HepG2 (cell line): ENCODE results near the gene TAGLN2. TPM values are rescaled to one million over a fixed set of nuclear protein-coding genes. Genes with fewer than 3 reads are reported as not detected.

Experiments
- ATAD3A ChIP-seq: sonication (generic); formaldehyde crosslinking; IDR thresholded peaks from 2 replicates; pipeline ENCODE4 v1.4.0; 2020; ENCODE audit warnings: missing genetic modification reagents
- ATF7-NPFF ChIP-seq: sonication (generic); formaldehyde crosslinking; IDR thresholded peaks from 2 replicates; pipeline ENCODE4 v1.8.1; 2023; ENCODE audit warnings: mild to moderate bottlenecking, low read depth, missing genetic modification reagents, moderate library complexity
- BRD4 ChIP-seq: sonication (generic); formaldehyde crosslinking; IDR thresholded peaks from 2 replicates; pipeline ENCODE4 v1.4.0; 2020; ENCODE audit warnings: missing genetic modification reagents
- DR1 ChIP-seq: sonication (generic); formaldehyde crosslinking; IDR thresholded peaks from 2 replicates; pipeline ENCODE4 v1.8.0; 2021; ENCODE audit warnings: mild to moderate bottlenecking, missing genetic modification reagents, inconsistent platforms
- FOXM1 ChIP-seq: sonication (generic); formaldehyde crosslinking; IDR thresholded peaks from 2 replicates; pipeline ENCODE4 v1.5.0; 2020; ENCODE audit warnings: missing genetic modification reagents
- HOXD1 ChIP-seq: sonication (generic); formaldehyde crosslinking; IDR thresholded peaks from 2 replicates; pipeline ENCODE4 v1.5.0; 2020; ENCODE audit warnings: missing genetic modification reagents
- MIER2 ChIP-seq: IDR thresholded peaks from 2 replicates; pipeline ENCODE4 v1.6.1; 2016; ENCODE audit warnings: missing biosample characterization, missing genetic modification reagents
- PAWR ChIP-seq: sonication (generic); formaldehyde crosslinking; IDR thresholded peaks from 2 replicates; pipeline ENCODE4 v1.4.0; 2020; ENCODE audit warnings: missing genetic modification reagents, mild to moderate bottlenecking, borderline replicate concordance
- PPARG ChIP-seq: conservative IDR thresholded peaks from 2 replicates; pipeline ENCODE4 v1.6.1; 2016; ENCODE audit warnings: missing biosample characterization, missing genetic modification reagents
- REL ChIP-seq: sonication (generic); formaldehyde crosslinking; conservative IDR thresholded peaks from 2 replicates; pipeline ENCODE4 v1.8.0; 2022; ENCODE audit warnings: mild to moderate bottlenecking, missing genetic modification reagents, moderate library complexity
- SP4 ChIP-seq: sonication (generic); formaldehyde crosslinking; IDR thresholded peaks from 2 replicates; pipeline ENCODE4 v1.8.1; 2023; ENCODE audit warnings: mild to moderate bottlenecking, missing genetic modification reagents
- SPEN ChIP-seq: sonication (generic); formaldehyde crosslinking; IDR thresholded peaks from 2 replicates; pipeline ENCODE4 v1.5.1; 2020; ENCODE audit warnings: low read depth, mild to moderate bottlenecking, missing genetic modification reagents
- SYNCRIP ChIP-seq: fragments of 200-400 bp; formaldehyde crosslinking; IDR thresholded peaks from 2 replicates; pipeline ENCODE4 v1.6.1; 2018; ENCODE audit warnings: mild to moderate bottlenecking, low read depth, low read length; ENCODE audit not compliant: insufficient read depth
- TAF15 ChIP-seq: fragments of 200-400 bp; formaldehyde crosslinking; IDR thresholded peaks from one replicate; pipeline ENCODE4 v1.6.1; 2018; ENCODE audit warnings: mild to moderate bottlenecking, low read depth, low read length; ENCODE audit not compliant: poor library complexity, severe bottlenecking
- ZNF101 ChIP-seq: sonication (generic); formaldehyde crosslinking; IDR thresholded peaks from 2 replicates; pipeline ENCODE4 v1.4.0; 2020; ENCODE audit warnings: mild to moderate bottlenecking, low read depth, missing genetic modification reagents, borderline replicate concordance
- ZNF234 ChIP-seq: sonication (generic); formaldehyde crosslinking; conservative IDR thresholded peaks from 2 replicates; pipeline ENCODE4 v1.5.1; 2020; ENCODE audit warnings: mild to moderate bottlenecking, missing genetic modification reagents
- ZNF543 ChIP-seq: sonication (generic); formaldehyde crosslinking; IDR thresholded peaks from 2 replicates; pipeline ENCODE4 v1.4.0; 2020; ENCODE audit warnings: mild to moderate bottlenecking, missing genetic modification reagents
- ZNF713 ChIP-seq: sonication (generic); formaldehyde crosslinking; IDR thresholded peaks from 2 replicates; pipeline ENCODE4 v1.4.0; 2020; ENCODE audit warnings: mild to moderate bottlenecking, missing genetic modification reagents
- polyA plus RNA-seq, 8 experiments: library from polyadenylated mRNA; depleted of rRNA in 3 of 8; stranded (reverse) in 7 of 8; unstranded in 1 of 8; fragments of >200 nt; fragmentation: Illumina TruSeq in 4 of 8; extraction: Trizol in 4 of 8; gene quantifications; 2 replicates each; pipeline versions ENCODE4 v1.2.1 to v1.2.3, GENCODE V29; 2011 to 2016; ENCODE audit warnings: low read depth in 4 of 8, missing spikeins in 1 of 8, mixed read lengths in 1 of 8; ENCODE audit not compliant: insufficient read depth in 1 of 8
- total RNA-seq, 5 experiments: library from RNA; depleted of rRNA; stranded (reverse); fragments of >200 nt; fragmentation: Illumina TruSeq; extraction: Trizol; gene quantifications; 2 replicates each; pipeline ENCODE4 v1.2.3, GENCODE V29; 2016; ENCODE audit warnings: low read depth in 1 of 5
- TF ChIP-seq, protein P1 (sequence below): sonication (generic); formaldehyde crosslinking; IDR thresholded peaks from 2 replicates; pipeline ENCODE4 v1.4.0; 2020; ENCODE audit warnings: missing genetic modification reagents, borderline replicate concordance
- TF ChIP-seq, protein P2 (sequence below): sonication (generic); formaldehyde crosslinking; IDR thresholded peaks from 2 replicates; pipeline ENCODE4 v1.4.0; 2020; ENCODE audit warnings: mild to moderate bottlenecking, low read depth, missing genetic modification reagents
- TF ChIP-seq, protein P3 (sequence below): sonication (generic); formaldehyde crosslinking; IDR thresholded peaks from 2 replicates; pipeline ENCODE4 v1.5.1; 2020; ENCODE audit warnings: mild to moderate bottlenecking, moderate library complexity, missing genetic modification reagents
- TF ChIP-seq, protein P4 (sequence below): sonication (generic); formaldehyde crosslinking; IDR thresholded peaks from 2 replicates; pipeline ENCODE4 v1.5.0; 2020; ENCODE audit warnings: mild to moderate bottlenecking, missing genetic modification reagents
- TF ChIP-seq, protein P5 (sequence below): IDR thresholded peaks from 2 replicates; pipeline ENCODE4 v1.6.1; 2016; ENCODE audit warnings: mild to moderate bottlenecking, missing biosample characterization, missing genetic modification reagents

The TAGLN2 gene
- total and polyA plus RNA-seq, 2 of the 13 experiments (the other 11 are each of a cell fraction or from before 2014, with no cell fraction given), result 6.7 to 17.2 TPM

DNA sequence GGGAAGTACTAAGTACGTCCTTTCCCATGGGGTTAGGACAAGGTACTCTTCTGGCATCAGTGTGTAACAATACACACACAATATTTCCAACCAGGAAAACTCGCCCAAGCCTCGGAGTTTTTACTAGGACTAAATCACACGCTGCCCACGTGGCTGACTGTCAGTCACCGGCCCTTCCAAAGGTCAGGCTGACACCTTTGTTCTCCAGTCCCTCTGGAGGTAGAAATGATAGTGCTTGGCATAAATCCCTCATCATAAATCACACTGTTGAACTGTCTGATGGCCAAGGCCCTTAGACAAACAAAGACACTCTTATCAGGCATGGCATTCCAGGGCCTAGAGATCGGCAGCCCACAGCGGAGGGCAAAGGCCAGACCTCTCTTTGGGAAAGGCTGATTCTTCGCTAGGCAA lies 45.6 kb upstream of the TAGLN2 start (continued):
- TF ChIP-seq SPEN (CRISPR knock-in tag), result peak; percentile 38; the same call in 1 of the 2 replicates
- no peak for TF ChIP-seq PAWR (CRISPR knock-in tag)
- no peak for TF ChIP-seq TAF15
- TF ChIP-seq ZNF234, result no peak
- TF ChIP-seq, protein P1, sequence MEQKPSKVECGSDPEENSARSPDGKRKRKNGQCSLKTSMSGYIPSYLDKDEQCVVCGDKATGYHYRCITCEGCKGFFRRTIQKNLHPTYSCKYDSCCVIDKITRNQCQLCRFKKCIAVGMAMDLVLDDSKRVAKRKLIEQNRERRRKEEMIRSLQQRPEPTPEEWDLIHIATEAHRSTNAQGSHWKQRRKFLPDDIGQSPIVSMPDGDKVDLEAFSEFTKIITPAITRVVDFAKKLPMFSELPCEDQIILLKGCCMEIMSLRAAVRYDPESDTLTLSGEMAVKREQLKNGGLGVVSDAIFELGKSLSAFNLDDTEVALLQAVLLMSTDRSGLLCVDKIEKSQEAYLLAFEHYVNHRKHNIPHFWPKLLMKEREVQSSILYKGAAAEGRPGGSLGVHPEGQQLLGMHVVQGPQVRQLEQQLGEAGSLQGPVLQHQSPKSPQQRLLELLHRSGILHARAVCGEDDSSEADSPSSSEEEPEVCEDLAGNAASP (CRISPR knock-in tag), result peak; percentile 58; the same call in 1 of the 2 replicates
- TF ChIP-seq SYNCRIP, result no peak
- no peak for TF ChIP-seq BRD4 (CRISPR knock-in tag)
- TF ChIP-seq REL (CRISPR knock-in tag), result no peak
- peak; percentile 66; the same call in 1 of the 2 replicates for TF ChIP-seq MIER2 (CRISPR knock-in tag)
- no peak for TF ChIP-seq ZNF101 (CRISPR knock-in tag)
- TF ChIP-seq, protein P2, sequence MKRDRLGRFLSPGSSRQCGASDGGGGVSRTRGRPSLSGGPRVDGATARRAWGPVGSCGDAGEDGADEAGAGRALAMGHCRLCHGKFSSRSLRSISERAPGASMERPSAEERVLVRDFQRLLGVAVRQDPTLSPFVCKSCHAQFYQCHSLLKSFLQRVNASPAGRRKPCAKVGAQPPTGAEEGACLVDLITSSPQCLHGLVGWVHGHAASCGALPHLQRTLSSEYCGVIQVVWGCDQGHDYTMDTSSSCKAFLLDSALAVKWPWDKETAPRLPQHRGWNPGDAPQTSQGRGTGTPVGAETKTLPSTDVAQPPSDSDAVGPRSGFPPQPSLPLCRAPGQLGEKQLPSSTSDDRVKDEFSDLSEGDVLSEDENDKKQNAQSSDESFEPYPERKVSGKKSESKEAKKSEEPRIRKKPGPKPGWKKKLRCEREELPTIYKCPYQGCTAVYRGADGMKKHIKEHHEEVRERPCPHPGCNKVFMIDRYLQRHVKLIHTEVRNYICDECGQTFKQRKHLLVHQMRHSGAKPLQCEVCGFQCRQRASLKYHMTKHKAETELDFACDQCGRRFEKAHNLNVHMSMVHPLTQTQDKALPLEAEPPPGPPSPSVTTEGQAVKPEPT, result no peak
- no peak for TF ChIP-seq DR1 (CRISPR knock-in tag)
- TF ChIP-seq ZNF543 (CRISPR knock-in tag), result no peak
- TF ChIP-seq, protein P3, sequence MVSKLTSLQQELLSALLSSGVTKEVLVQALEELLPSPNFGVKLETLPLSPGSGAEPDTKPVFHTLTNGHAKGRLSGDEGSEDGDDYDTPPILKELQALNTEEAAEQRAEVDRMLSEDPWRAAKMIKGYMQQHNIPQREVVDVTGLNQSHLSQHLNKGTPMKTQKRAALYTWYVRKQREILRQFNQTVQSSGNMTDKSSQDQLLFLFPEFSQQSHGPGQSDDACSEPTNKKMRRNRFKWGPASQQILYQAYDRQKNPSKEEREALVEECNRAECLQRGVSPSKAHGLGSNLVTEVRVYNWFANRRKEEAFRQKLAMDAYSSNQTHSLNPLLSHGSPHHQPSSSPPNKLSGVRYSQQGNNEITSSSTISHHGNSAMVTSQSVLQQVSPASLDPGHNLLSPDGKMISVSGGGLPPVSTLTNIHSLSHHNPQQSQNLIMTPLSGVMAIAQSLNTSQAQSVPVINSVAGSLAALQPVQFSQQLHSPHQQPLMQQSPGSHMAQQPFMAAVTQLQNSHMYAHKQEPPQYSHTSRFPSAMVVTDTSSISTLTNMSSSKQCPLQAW (CRISPR knock-in tag), result peak; percentile 70
- no peak for TF ChIP-seq SP4
- TF ChIP-seq, protein P4, sequence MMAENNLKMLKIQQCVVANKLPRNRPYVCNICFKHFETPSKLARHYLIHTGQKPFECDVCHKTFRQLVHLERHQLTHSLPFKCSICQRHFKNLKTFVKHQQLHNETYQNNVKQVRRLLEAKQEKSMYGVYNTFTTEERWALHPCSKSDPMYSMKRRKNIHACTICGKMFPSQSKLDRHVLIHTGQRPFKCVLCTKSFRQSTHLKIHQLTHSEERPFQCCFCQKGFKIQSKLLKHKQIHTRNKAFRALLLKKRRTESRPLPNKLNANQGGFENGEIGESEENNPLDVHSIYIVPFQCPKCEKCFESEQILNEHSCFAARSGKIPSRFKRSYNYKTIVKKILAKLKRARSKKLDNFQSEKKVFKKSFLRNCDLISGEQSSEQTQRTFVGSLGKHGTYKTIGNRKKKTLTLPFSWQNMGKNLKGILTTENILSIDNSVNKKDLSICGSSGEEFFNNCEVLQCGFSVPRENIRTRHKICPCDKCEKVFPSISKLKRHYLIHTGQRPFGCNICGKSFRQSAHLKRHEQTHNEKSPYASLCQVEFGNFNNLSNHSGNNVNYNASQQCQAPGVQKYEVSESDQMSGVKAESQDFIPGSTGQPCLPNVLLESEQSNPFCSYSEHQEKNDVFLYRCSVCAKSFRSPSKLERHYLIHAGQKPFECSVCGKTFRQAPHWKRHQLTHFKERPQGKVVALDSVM (CRISPR knock-in tag), result no peak
- TF ChIP-seq ZNF713 (CRISPR knock-in tag), result no peak
- TF ChIP-seq, protein P5, sequence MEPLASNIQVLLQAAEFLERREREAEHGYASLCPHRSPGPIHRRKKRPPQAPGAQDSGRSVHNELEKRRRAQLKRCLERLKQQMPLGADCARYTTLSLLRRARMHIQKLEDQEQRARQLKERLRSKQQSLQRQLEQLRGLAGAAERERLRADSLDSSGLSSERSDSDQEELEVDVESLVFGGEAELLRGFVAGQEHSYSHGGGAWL, result peak; percentile 34; the same call in 1 of the 2 replicates
- TF ChIP-seq ATAD3A (CRISPR knock-in tag), result no peak
- TF ChIP-seq FOXM1, result no peak
- TF ChIP-seq ATF7-NPFF, result peak; percentile 51; the same call in 1 of the 2 replicates
- peak; percentile 87 for TF ChIP-seq PPARG
- no peak for TF ChIP-seq HOXD1
